Spleen (tissue), 11 donors: ENCODE measurements around the gene RPP30. TPM values are rescaled to one million over a fixed set of nuclear protein-coding genes. Genes with fewer than 3 reads are reported as not detected.

Experiments used
- DNase-seq: peaks from one replicate; pipeline ENCODE4 v3.0.0-alpha.2; 2020
- H3K27ac ChIP-seq, 8 donors: fragments of 200-600 bp; sonication (generic) in 7 of 8; 1 replicate in 4 of 8; 2 replicates in 4 of 8; pipeline versions ENCODE4 v1.5.0 to v1.8.0; 2016 to 2021; ENCODE audit warnings: inconsistent platforms in 4 of 8, mild to moderate bottlenecking in 4 of 8, moderate library complexity in 1 of 8
- H3K27me3 ChIP-seq, 7 donors: fragments of 200-600 bp; sonication (generic) in 6 of 7; replicated peaks in 1 of 7; 1 replicate in 4 of 7; 2 replicates in 3 of 7; pipeline versions ENCODE4 v1.5.0 to v1.8.0; 2016 to 2021; ENCODE audit warnings: inconsistent platforms in 3 of 7, mild to moderate bottlenecking in 1 of 7
- H3K36me3 ChIP-seq, 6 donors: fragments of 200-600 bp; sonication (generic) in 5 of 6; 1 replicate in 4 of 6; 2 replicates in 2 of 6; pipeline versions ENCODE4 v1.5.0 to v1.8.0; 2016 to 2021; ENCODE audit warnings: inconsistent platforms in 2 of 6
- H3K4me1 ChIP-seq, 6 donors: fragments of 200-600 bp; sonication (generic) in 5 of 6; 1 replicate in 3 of 6; 2 replicates in 3 of 6; pipeline versions ENCODE4 v1.5.0 to v1.8.0; 2016 to 2021; ENCODE audit warnings: inconsistent platforms in 3 of 6
- H3K4me3 ChIP-seq, 8 donors: fragments of 200-600 bp; sonication (generic) in 7 of 8; 1 replicate in 4 of 8; 2 replicates in 4 of 8; pipeline versions ENCODE4 v1.5.0 to v1.8.0; 2016 to 2021; ENCODE audit warnings: inconsistent platforms in 4 of 8, mild to moderate bottlenecking in 4 of 8, moderate library complexity in 2 of 8
- H3K9me3 ChIP-seq, 8 donors: fragments of 200-600 bp; sonication (generic) in 7 of 8; 1 replicate in 4 of 8; 2 replicates in 4 of 8; pipeline versions ENCODE4 v1.5.0 to v1.8.0; 2016 to 2021; ENCODE audit warnings: inconsistent platforms in 4 of 8
- CTCF ChIP-seq, 11 experiments: fragments of 200-600 bp in 7 of 11; fragments of 450-650 bp in 4 of 11; sonication (generic) in 4 of 11; IDR thresholded peaks in 8 of 11; conservative IDR thresholded peaks in 3 of 11; 1 replicate in 7 of 11; 2 replicates in 4 of 11; pipeline versions ENCODE4 v1.4.0 to v1.8.0; 2016 to 2021; ENCODE audit warnings: antibody characterized with exemption in 11 of 11, inconsistent platforms in 4 of 11, mild to moderate bottlenecking in 1 of 11
- POLR2A ChIP-seq, 3 donors: fragments of 450-650 bp; IDR thresholded peaks; one replicate each; pipeline ENCODE4 v1.5.1; 2017; ENCODE audit warnings: antibody characterized with exemption in 3 of 3, mild to moderate bottlenecking in 1 of 3
- POLR2AphosphoS5 ChIP-seq, 3 donors: sonication (generic); formaldehyde crosslinking; IDR thresholded peaks; one replicate each; pipeline ENCODE4 v1.5.1; 2017; ENCODE audit warnings: antibody characterized with exemption in 3 of 3
- WGBS, 5 donors: extraction: QIAGEN DNeasy Blood & Tissue Kit in 3 of 5; methylation state at CpG; one replicate each; pipeline versions ENCODE4 v1.1.5 to v1.1.7; 2013 to 2018; 5-methylcytosine and 5-hydroxymethylcytosine counted together
- intact Hi-C: fragments of 100-400 bp; cut with DNase I; formaldehyde crosslinking; loops from one replicate; pipeline ENCODE4 v1.15.0; 2023; ENCODE audit warnings: low total_unique reads
- polyA plus RNA-seq, 3 donors: library from polyadenylated mRNA; stranded (reverse); fragments of 200-250 nt; gene quantifications; one replicate each; pipeline ENCODE4 v1.2.1, GENCODE V29; 2013
- total RNA-seq, 7 donors: library from RNA; depleted of rRNA in 3 of 7; stranded (reverse); fragments of >200 nt in 3 of 7; fragmentation: NEBNext Ultra II Directional in 4 of 7; extraction: Animal tissue kit (Norgen Biotek cat#: 25700) in 4 of 7; gene quantifications; one replicate each; pipeline versions ENCODE4 v1.1.0 to v1.2.1, GENCODE V29; 2016 to 2021
- donor health status: healthy with polysubstance abuse.
- donor health status: DM: no; HTN: no; CAD: no; lungs with moderate emphysema.
- donor health status: DM: no; HTN: no; CAD: no.
- donor health status: Bipolar disorder and iron deficiency.
- donor health status: healthy.
- donor health status: DM: no; HTN: no; CAD: no.
- donor health status: DM: yes; HTN: yes; CAD: no.

The RPP30 gene
- total and polyA plus RNA-seq, 10 donors, result 23.7 to 44.9 (median 31.7) TPM

GRCh38 chr10:90847436-90847835 lies 24.3 kb upstream of the RPP30 start:
- intact Hi-C loops, result no loop called here
- TF ChIP-seq CTCF (IDR thresholded peaks at IDR 0.05 in 8 of 11, conservative IDR thresholded peaks at IDR 0.05 in 3 of 11) (no peak), POLR2A (IDR thresholded peaks at IDR 0.05) (no peak), POLR2AphosphoS5 (IDR thresholded peaks at IDR 0.05) (no peak)
- no peaks in the 10 kb centered on the region for H3K4me1 ChIP-seq
- no peak overlapping the region for H3K27ac ChIP-seq
- H3K9me3 ChIP-seq, result peaks cover 0 to 29% (median 23%) of the 10 kb centered on the region in 8 donors
- H3K4me3 ChIP-seq, result no peak overlapping the region
- WGBS, 5 donors, result 7 to 32% (median 15%) methylated on average over 1 of the region's 1 CpG
- no peaks in the 10 kb centered on the region for H3K36me3 ChIP-seq
- H3K27me3 ChIP-seq, result peaks cover 0 to 51% (median 0%) of the 10 kb centered on the region in 7 donors
- DNase-seq, result no peak

- H3K4me1 ChIP-seq, result no peaks in the 10 kb centered on the region
- H3K36me3 ChIP-seq, result no peaks in the 10 kb centered on the region
- DNase-seq, result no peak
- TF ChIP-seq CTCF (IDR thresholded peaks at IDR 0.05 in 8 of 11, conservative IDR thresholded peaks at IDR 0.05 in 3 of 11), result no peak
- TF ChIP-seq POLR2AphosphoS5 (IDR thresholded peaks at IDR 0.05), result no peak
- TF ChIP-seq POLR2A (IDR thresholded peaks at IDR 0.05), result no peak
- 60 to 83% (median 76%) methylated on average over 1 of the region's 1 CpG for WGBS, 5 donors
- H3K27ac ChIP-seq, result no peak overlapping the region
- peaks cover 0 to 28% (median 22%) of the 10 kb centered on the region in 8 donors for H3K9me3 ChIP-seq
- intact Hi-C loops, result no loop called here
- H3K27me3 ChIP-seq, result peaks cover 0 to 66% (median 20%) of the 10 kb centered on the region in 7 donors
- no peak overlapping the region for H3K4me3 ChIP-seq
Measured at GRCh38 chr10:90849956-90850749, 21.6 kb upstream of the RPP30 start.

GRCh38 chr10:90855126-90855525 lies 16.6 kb upstream of the RPP30 start:
- H3K27me3 ChIP-seq, result peaks cover 0 to 81% (median 38%) of the 10 kb centered on the region in 7 donors
- H3K9me3 ChIP-seq, result peaks cover 0 to 21% (median 17%) of the 10 kb centered on the region in 8 donors
- H3K4me1 ChIP-seq, result peaks cover 0 to 29% (median 18%) of the 10 kb centered on the region in 6 donors
- H3K27ac ChIP-seq, result no peak overlapping the region
- no peak for TF ChIP-seq POLR2AphosphoS5 (IDR thresholded peaks at IDR 0.05)
- TF ChIP-seq CTCF (IDR thresholded peaks at IDR 0.05 in 8 of 11, conservative IDR thresholded peaks at IDR 0.05 in 3 of 11), result no peak
- no peak for TF ChIP-seq POLR2A (IDR thresholded peaks at IDR 0.05)
- no peak for DNase-seq
- no peaks in the 10 kb centered on the region for H3K36me3 ChIP-seq
- intact Hi-C loops, result no loop called here
- H3K4me3 ChIP-seq, result no peak overlapping the region
- WGBS, 5 donors, result 78 to 94% (median 90%) methylated on average over 3 of the region's 3 CpGs

GRCh38 chr10:90856261-90856660 lies 15.5 kb upstream of the RPP30 start:
- Histone ChIP-seq H3K27me3 (peaks cover 0 to 76% (median 38%) of the 10 kb centered on the region in 7 donors), H3K36me3 (no peaks in the 10 kb centered on the region), H3K4me1 (peaks cover 0 to 29% (median 18%) of the 10 kb centered on the region in 6 donors), H3K4me3 (peak overlapping the region in 1 of 8 donors; percentile 89), H3K9me3 (peaks cover 0 to 10% (median 6%) of the 10 kb centered on the region in 8 donors), H3K27ac (no peak overlapping the region)
- 89 to 96% (median 95%) methylated on average over 3 of the region's 3 CpGs for WGBS, 5 donors
- TF ChIP-seq POLR2AphosphoS5 (IDR thresholded peaks at IDR 0.05), result no peak
- no peak for TF ChIP-seq POLR2A (IDR thresholded peaks at IDR 0.05)
- no peak for TF ChIP-seq CTCF (IDR thresholded peaks at IDR 0.05 in 8 of 11, conservative IDR thresholded peaks at IDR 0.05 in 3 of 11)
- no peak for DNase-seq
- intact Hi-C loops, result no loop called here
